PC-3 (cell line): ENCODE measurements around the gene MICOS13. TPM values are rescaled to one million over a fixed set of nuclear protein-coding genes. Genes with fewer than 3 reads are reported as not detected.

Source experiments
- ATAC-seq: fragments of 200-7000 bp; cut with Tn5 transposase; 2 replicates; pipeline ENCODE4 v1.9.1; 2020; ENCODE audit warnings: mild to moderate bottlenecking, moderate library complexity
- BruUV-seq: library from RNA; stranded (reverse); fragments of 400-500 nt; replicated peaks from 2 replicates; lab custom pipeline; 2021; lab: Mats Ljungman, UMichigan
- CTCF ChIA-PET: fragments of 300-600 bp; sonication (Branson Sonifier 250); formaldehyde crosslinking; loops from one replicate; lab custom pipeline; 2022; ENCODE audit warnings: antibody characterized with exemption; lab: Charles Lee
- POLR2A ChIA-PET: fragments of 300-600 bp; sonication (Branson Sonifier 250); formaldehyde crosslinking; loops from one replicate; lab custom pipeline; 2022; ENCODE audit warnings: antibody characterized with exemption; ENCODE audit not compliant: unreplicated experiment; lab: Charles Lee
- DNase-seq: peaks from one replicate; pipeline ENCODE4 v3.0.0-alpha.2; 2015
- H2AFZ ChIP-seq: fragments of 300-600 bp; sonication (generic); 2 replicates; pipeline ENCODE4 v1.6.0; 2016; ENCODE audit warnings: antibody characterized with exemption, low read length
- H3F3A ChIP-seq: fragments of 300-600 bp; sonication (generic); one replicate; pipeline ENCODE4 v1.6.0; 2017; ENCODE audit warnings: antibody characterized with exemption, low read length, control low read depth, mild to moderate bottlenecking; ENCODE audit not compliant: unreplicated experiment
- H3K27ac ChIP-seq: fragments of 300-600 bp; sonication (generic); 2 replicates; pipeline ENCODE4 v1.5.1; 2016; ENCODE audit warnings: mild to moderate bottlenecking, low read length
- H3K27me3 ChIP-seq: fragments of 300-600 bp; sonication (generic); 2 replicates; pipeline ENCODE4 v1.6.1; 2016; ENCODE audit warnings: low read length, mixed read lengths
- H3K36me3 ChIP-seq: fragments of 300-600 bp; sonication (generic); 2 replicates; pipeline ENCODE4 v1.6.1; 2016; ENCODE audit warnings: low read depth, mixed run types, low read length, mixed read lengths
- H3K4me1 ChIP-seq: fragments of 300-600 bp; sonication (generic); 2 replicates; pipeline ENCODE4 v1.5.1; 2016; ENCODE audit warnings: low read length; ENCODE audit not compliant: insufficient read depth
- H3K4me2 ChIP-seq: fragments of 300-600 bp; sonication (generic); 2 replicates; pipeline ENCODE4 v1.6.0; 2016; ENCODE audit warnings: low read length
- H3K4me3 ChIP-seq: fragments of 300-600 bp; sonication (generic); 2 replicates; pipeline ENCODE4 v1.5.1; 2016; ENCODE audit warnings: mild to moderate bottlenecking, low read length, mixed read lengths
- H3K79me2 ChIP-seq: fragments of 300-600 bp; sonication (generic); 2 replicates; pipeline ENCODE4 v1.6.1; 2017; ENCODE audit warnings: low read length, mixed read lengths
- H3K9ac ChIP-seq: fragments of 300-600 bp; sonication (generic); 2 replicates; pipeline ENCODE4 v1.6.0; 2016; ENCODE audit warnings: mild to moderate bottlenecking, low read length
- H3K9me2 ChIP-seq: fragments of 300-600 bp; sonication (generic); replicated peaks from 2 replicates; pipeline ENCODE4 v1.6.1; 2016; ENCODE audit warnings: mixed run types, low read length, mixed read lengths
- H3K9me3 ChIP-seq: fragments of 300-600 bp; sonication (generic); 2 replicates; pipeline ENCODE4 v1.6.1; 2016; ENCODE audit warnings: low read length, mixed read lengths
- H4K20me1 ChIP-seq: fragments of 300-600 bp; sonication (generic); 2 replicates; pipeline ENCODE4 v1.6.1; 2016; ENCODE audit warnings: low read length, mixed read lengths
- CTCF ChIP-seq: fragments of 300-600 bp; sonication (generic); conservative IDR thresholded peaks from 2 replicates; pipeline ENCODE4 v1.5.1; 2017; ENCODE audit warnings: antibody characterized with exemption, low read depth, mild to moderate bottlenecking, low read length
- EZH2 ChIP-seq: fragments of 300-600 bp; sonication (generic); IDR thresholded peaks from one replicate; pipeline ENCODE4 v1.6.1; 2017; ENCODE audit warnings: antibody characterized with exemption, mild to moderate bottlenecking, low read length; ENCODE audit not compliant: unreplicated experiment
- EZH2phosphoT487 ChIP-seq: fragments of 300-600 bp; sonication (generic); IDR thresholded peaks from 2 replicates; pipeline ENCODE4 v1.6.1; 2018; ENCODE audit warnings: mild to moderate bottlenecking, antibody characterized with exemption, low read length, borderline replicate concordance
- intact Hi-C: fragments of 100-400 bp; cut with micrococcal nuclease; formaldehyde crosslinking; loops from 2 replicates; pipeline ENCODE4 v1.9.0; 2023
- total RNA-seq: library from RNA; depleted of rRNA; stranded (reverse); fragments of >200 nt; gene quantifications from 2 replicates; pipeline ENCODE4 v1.2.3, GENCODE V29; 2014

MICOS13 gene
- total RNA-seq, 1 experiment from 2014 or later: 456 TPM

- no peak for ATAC-seq
- no peaks in the 10 kb centered on the region for H3F3A ChIP-seq
- peaks cover 7% of the 10 kb centered on the region for H3K36me3 ChIP-seq
- H3K4me2 ChIP-seq: peak overlapping the region; percentile 91
- no peaks in the 10 kb centered on the region for H3K27me3 ChIP-seq
- no peak overlapping the region for H3K9ac ChIP-seq
- ChIA-PET CTCF (interaction anchor here (0.6 to 1.5 kb wide), 2 partner anchors 64 to 944 kb away, joined by 5 read pairs; partner anchors contain the start of gene SAFB2), POLR2A (interaction anchor here (0.5 to 0.9 kb wide), 3 partner anchors 32 to 218 kb away, joined by 5 to 7 read pairs (median 6); partner anchors contain the start of genes LONP1 and VMAC)
- no peaks in the 10 kb centered on the region for H3K9me2 ChIP-seq
- DNase-seq: no peak
- intact Hi-C loops: loop anchor here (10.0 kb wide), 2 partner anchors 109 to 1849 kb away; partner anchors contain the start of genes DUS3L and PNPLA6
- H2AFZ ChIP-seq: peak overlapping the region; percentile 92
- peaks cover 12% of the 10 kb centered on the region for H3K79me2 ChIP-seq
- no peak overlapping the region for H3K27ac ChIP-seq
- H4K20me1 ChIP-seq: peaks cover 10% of the 10 kb centered on the region
- H3K9me3 ChIP-seq: no peaks in the 10 kb centered on the region
- H3K4me3 ChIP-seq: peak overlapping the region; percentile 71
- TF ChIP-seq EZH2phosphoT487 (no peak), CTCF (no peak), EZH2 (no peak)
- H3K4me1 ChIP-seq: no peaks in the 10 kb centered on the region
- no TSS peak for BruUV-seq
These were observed 6.0 kb upstream of the MICOS13 start for GRCh38 chr19:5686326-5686646.

GRCh38 chr19:5684694-5685430 lies 4.5 kb upstream of the MICOS13 start:
- TF ChIP-seq EZH2: no peak
- no peak for TF ChIP-seq CTCF
- no peak for TF ChIP-seq EZH2phosphoT487
- Histone ChIP-seq H2AFZ (no peak overlapping the region), H3K4me2 (no peak overlapping the region), H3F3A (no peaks in the 10 kb centered on the region), H3K36me3 (no peaks in the 10 kb centered on the region), H3K9ac (no peak overlapping the region), H3K79me2 (peaks cover 2% of the 10 kb centered on the region), H4K20me1 (no peaks in the 10 kb centered on the region), H3K4me1 (peaks cover 3% of the 10 kb centered on the region; the same call in 1 of the 2 replicates), H3K9me3 (no peaks in the 10 kb centered on the region), H3K27me3 (no peaks in the 10 kb centered on the region), H3K27ac (no peak overlapping the region), H3K9me2 (no peaks in the 10 kb centered on the region), H3K4me3 (no peak overlapping the region)
- ChIA-PET CTCF (no interaction called here), POLR2A (no interaction called here)
- intact Hi-C loops: loop anchor here (10.0 kb wide), 2 partner anchors 110 to 1850 kb away; partner anchors contain the start of genes DUS3L and PNPLA6
- BruUV-seq: no TSS peak
- DNase-seq: no peak
- no peak for ATAC-seq
